ENCODE results near the gene MRC1.

MRC1 gene

GRCh38 chr10:17842641-17843040 is 33.5 kb downstream of the MRC1 start:
- POLR2A ChIA-PET: no interaction called here
- DNase-seq (ENCODE audit: extremely low spot score): no peak
- CTCF ChIA-PET: no interaction called here
- no peak for TF ChIP-seq CTCF (IDR thresholded peaks at IDR 0.05; ENCODE audit: control extremely low read depth, extremely low read depth, low read depth, missing control alignments)

GRCh38 chr10:17847585-17848296 is 38.6 kb downstream of the MRC1 start:
- ChIA-PET POLR2A (no interaction called here), CTCF (interaction anchor here (0.8 to 1.6 kb wide), 8 partner anchors 16 to 386 kb away, joined by 3 to 5 read pairs (median 3); no protein-coding TSS in a partner anchor)
- DNase-seq (ENCODE audit: extremely low spot score): no peak
- TF ChIP-seq CTCF (IDR thresholded peaks at IDR 0.05; ENCODE audit: control extremely low read depth, extremely low read depth, low read depth, missing control alignments): peak; percentile 26

GRCh38 chr10:17848646-17849045 is 39.5 kb downstream of the MRC1 start:
- DNase-seq (ENCODE audit: extremely low spot score): no peak
- CTCF ChIA-PET: interaction anchor here (0.9 to 1.6 kb wide), 7 partner anchors 12 to 385 kb away, joined by 3 to 5 read pairs (median 3); no protein-coding TSS in a partner anchor
- no peak for TF ChIP-seq CTCF (IDR thresholded peaks at IDR 0.05; ENCODE audit: control extremely low read depth, extremely low read depth, low read depth, missing control alignments)
- POLR2A ChIA-PET: no interaction called here

GRCh38 chr10:17850501-17850900 is 41.4 kb downstream of the MRC1 start:
- TF ChIP-seq CTCF (IDR thresholded peaks at IDR 0.05; ENCODE audit: control extremely low read depth, extremely low read depth, low read depth, missing control alignments): no peak
- POLR2A ChIA-PET: no interaction called here
- CTCF ChIA-PET: interaction anchor here (1.1 kb wide), 1 partner anchor 22 kb away, joined by 5 read pairs; no protein-coding TSS in a partner anchor
- DNase-seq (ENCODE audit: extremely low spot score): no peak

- no peak for TF ChIP-seq CTCF (IDR thresholded peaks at IDR 0.05; ENCODE audit: control extremely low read depth, extremely low read depth, low read depth, missing control alignments)
- POLR2A ChIA-PET: no interaction called here
- CTCF ChIA-PET: no interaction called here
- DNase-seq (ENCODE audit: extremely low spot score): no peak
These were observed 42.5 kb downstream of the MRC1 start for GRCh38 chr10:17851611-17852010.

GRCh38 chr10:17854044-17854652 is 45.0 kb downstream of the MRC1 start:
- ChIA-PET CTCF (interaction anchor here (1.4 kb wide), 1 partner anchor 11 kb away, joined by 5 read pairs; no protein-coding TSS in a partner anchor), POLR2A (no interaction called here)
- no peak for TF ChIP-seq CTCF (IDR thresholded peaks at IDR 0.05; ENCODE audit: control extremely low read depth, extremely low read depth, low read depth, missing control alignments)
- DNase-seq (ENCODE audit: extremely low spot score): no peak
